Thyroid gland (tissue), 4 donors: ENCODE results near the gene SGCB. TPM values are rescaled to one million over a fixed set of nuclear protein-coding genes. Genes with fewer than 3 reads are reported as not detected.

Source experiments
- DNase-seq, 2 donors: peaks; one replicate each; pipeline ENCODE4 v3.0.0-alpha.2; 2019
- H3K27ac ChIP-seq, 3 donors: fragments of 200-600 bp; sonication (generic); 1 replicate in 2 of 3; 2 replicates in 1 of 3; pipeline ENCODE4 v1.5.1; 2016 to 2019; ENCODE audit warnings: mild to moderate bottlenecking in 1 of 3, moderate library complexity in 1 of 3
- H3K27me3 ChIP-seq: fragments of 200-600 bp; sonication (generic); one replicate; pipeline ENCODE4 v1.5.1; 2019
- H3K36me3 ChIP-seq, 2 donors: fragments of 200-600 bp; sonication (generic); one replicate each; pipeline ENCODE4 v1.5.1; 2016 to 2019
- H3K4me1 ChIP-seq, 2 donors: fragments of 200-600 bp; sonication (generic); one replicate each; pipeline ENCODE4 v1.5.1; 2017 to 2019
- H3K4me3 ChIP-seq, 3 donors: fragments of 200-600 bp; sonication (generic); replicated peaks in 1 of 3; 1 replicate in 2 of 3; 2 replicates in 1 of 3; pipeline ENCODE4 v1.5.1; 2016; ENCODE audit warnings: mild to moderate bottlenecking in 1 of 3
- H3K9me3 ChIP-seq: fragments of 200-600 bp; sonication (generic); one replicate; pipeline ENCODE4 v1.5.1; 2017
- POLR2A ChIP-seq, 2 donors: fragments of 450-650 bp; IDR thresholded peaks; one replicate each; pipeline ENCODE4 v1.6.1; 2017; ENCODE audit warnings: antibody characterized with exemption in 2 of 2, mild to moderate bottlenecking in 2 of 2, moderate library complexity in 1 of 2
- WGBS, 2 donors: methylation state at CpG; one replicate each; pipeline ENCODE4 v1.1.5; 2017; 5-methylcytosine and 5-hydroxymethylcytosine counted together
- intact Hi-C: fragments of 100-400 bp; cut with DNase I; formaldehyde crosslinking; loops from one replicate; pipeline ENCODE4 v1.15.1; 2023
- total RNA-seq, 4 donors: library from RNA; depleted of rRNA; stranded (reverse); fragments of >200 nt; gene quantifications; one replicate each; pipeline ENCODE4 v1.2.3, GENCODE V29; 2016
- TF ChIP-seq, protein P1 (sequence below), 6 experiments: fragments of 200-600 bp in 3 of 6; fragments of 450-650 bp in 3 of 6; sonication (generic) in 3 of 6; IDR thresholded peaks; one replicate each; pipeline ENCODE4 v1.5.1; 2016 to 2019; ENCODE audit warnings: antibody characterized with exemption in 6 of 6, mild to moderate bottlenecking in 2 of 6, inconsistent platforms in 1 of 6, moderate library complexity in 1 of 6

The SGCB gene
- total RNA-seq, 4 donors from 2014 or later = 13.2 to 16.8 (median 14.3) TPM

DNA sequence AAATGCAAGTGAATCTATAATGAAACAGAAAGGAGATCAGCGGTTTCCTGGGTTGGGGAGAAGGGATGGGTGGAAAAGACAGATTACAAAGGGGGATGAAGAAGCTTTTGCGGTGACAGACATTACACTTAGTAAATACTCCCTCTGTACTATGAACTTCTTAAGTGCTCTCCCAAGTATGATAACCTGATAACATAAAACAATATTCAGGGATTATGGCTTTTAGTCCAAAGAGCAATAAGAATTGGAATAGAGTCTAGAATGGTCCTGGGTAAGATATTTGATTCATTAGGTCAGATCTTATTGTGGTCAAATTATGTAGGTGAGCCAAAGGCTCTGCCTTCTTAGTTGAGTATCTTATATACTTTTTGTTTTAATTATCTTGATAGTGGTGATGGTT is 27.1 kb downstream of the SGCB start:
- WGBS, 2 donors = 94 to 98% methylated on average over 2 of the region's 2 CpGs
- TF ChIP-seq, protein P1, sequence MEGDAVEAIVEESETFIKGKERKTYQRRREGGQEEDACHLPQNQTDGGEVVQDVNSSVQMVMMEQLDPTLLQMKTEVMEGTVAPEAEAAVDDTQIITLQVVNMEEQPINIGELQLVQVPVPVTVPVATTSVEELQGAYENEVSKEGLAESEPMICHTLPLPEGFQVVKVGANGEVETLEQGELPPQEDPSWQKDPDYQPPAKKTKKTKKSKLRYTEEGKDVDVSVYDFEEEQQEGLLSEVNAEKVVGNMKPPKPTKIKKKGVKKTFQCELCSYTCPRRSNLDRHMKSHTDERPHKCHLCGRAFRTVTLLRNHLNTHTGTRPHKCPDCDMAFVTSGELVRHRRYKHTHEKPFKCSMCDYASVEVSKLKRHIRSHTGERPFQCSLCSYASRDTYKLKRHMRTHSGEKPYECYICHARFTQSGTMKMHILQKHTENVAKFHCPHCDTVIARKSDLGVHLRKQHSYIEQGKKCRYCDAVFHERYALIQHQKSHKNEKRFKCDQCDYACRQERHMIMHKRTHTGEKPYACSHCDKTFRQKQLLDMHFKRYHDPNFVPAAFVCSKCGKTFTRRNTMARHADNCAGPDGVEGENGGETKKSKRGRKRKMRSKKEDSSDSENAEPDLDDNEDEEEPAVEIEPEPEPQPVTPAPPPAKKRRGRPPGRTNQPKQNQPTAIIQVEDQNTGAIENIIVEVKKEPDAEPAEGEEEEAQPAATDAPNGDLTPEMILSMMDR (IDR thresholded peaks at IDR 0.05) = no peak
- no peak for TF ChIP-seq POLR2A (IDR thresholded peaks at IDR 0.05)
- DNase-seq = no peak
- no peaks in the 10 kb centered on the region for H3K36me3 ChIP-seq
- intact Hi-C loops = no loop called here
- no peak overlapping the region for H3K27ac ChIP-seq
- no peaks in the 10 kb centered on the region for H3K4me1 ChIP-seq
- no peak overlapping the region for H3K4me3 ChIP-seq
- H3K27me3 ChIP-seq = no peaks in the 10 kb centered on the region
- H3K9me3 ChIP-seq = no peaks in the 10 kb centered on the region

DNA sequence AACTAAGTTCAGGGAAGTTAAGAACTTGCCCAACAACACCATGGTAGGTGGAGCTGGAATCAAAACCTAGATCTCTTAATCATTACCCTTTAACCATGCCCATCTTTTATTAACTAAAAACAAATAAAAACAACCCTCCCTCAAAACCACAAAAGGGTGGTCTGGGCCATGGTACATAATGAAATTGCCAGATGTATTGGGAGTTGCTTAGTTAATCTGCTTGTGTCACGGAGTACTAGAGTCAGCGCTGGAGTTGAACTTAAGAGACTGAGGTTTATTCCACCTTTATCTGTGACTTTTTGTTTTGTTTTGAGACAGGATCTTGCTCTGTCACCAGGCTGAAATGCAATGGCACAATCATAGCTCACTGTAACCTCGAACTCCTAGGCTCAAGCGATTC is 31.2 kb downstream of the SGCB start:
- 98 to 99% methylated on average over 4 of the region's 4 CpGs for WGBS, 2 donors
- Histone ChIP-seq H3K9me3 (no peaks in the 10 kb centered on the region), H3K27me3 (no peaks in the 10 kb centered on the region), H3K4me1 (no peaks in the 10 kb centered on the region), H3K4me3 (no peak overlapping the region), H3K36me3 (no peaks in the 10 kb centered on the region), H3K27ac (no peak overlapping the region)
- DNase-seq = no peak
- intact Hi-C loops = no loop called here
- TF ChIP-seq, protein P1 (IDR thresholded peaks at IDR 0.05) = no peak
- no peak for TF ChIP-seq POLR2A (IDR thresholded peaks at IDR 0.05)

DNA sequence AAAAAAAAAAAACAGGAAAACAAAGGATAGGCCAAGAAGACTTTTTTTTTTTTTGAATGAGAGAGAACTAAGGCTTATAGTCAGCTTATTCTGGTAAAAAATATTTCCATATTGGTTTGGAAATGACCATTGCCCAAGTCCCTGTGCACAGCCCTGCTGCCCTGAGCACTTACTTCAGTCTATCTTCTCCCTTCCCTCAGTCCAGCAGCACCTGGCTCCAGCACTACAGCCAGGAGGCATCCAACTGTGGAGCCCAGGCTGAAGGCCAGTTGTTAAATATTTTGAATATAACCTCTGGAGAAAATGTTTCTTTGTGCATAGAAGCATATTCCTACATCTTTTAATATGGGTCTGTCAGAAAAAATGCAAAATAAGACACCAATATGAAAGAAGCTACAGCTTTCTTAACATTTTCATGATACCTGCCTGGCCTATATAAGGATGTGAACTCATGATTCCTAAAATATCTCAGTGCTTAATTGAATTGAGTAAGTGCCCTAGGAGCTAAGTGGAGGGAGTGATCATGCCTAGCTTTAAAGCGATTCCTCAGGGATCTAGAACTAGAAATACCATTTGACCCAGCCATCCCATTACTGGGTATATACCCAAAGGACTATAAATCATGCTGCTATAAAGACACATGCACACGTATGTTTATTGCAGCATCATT is 32.4 kb downstream of the SGCB start:
- H3K4me1 ChIP-seq = no peaks in the 10 kb centered on the region
- no peak overlapping the region for H3K27ac ChIP-seq
- 89 to 90% methylated on average over 2 of the region's 2 CpGs for WGBS, 2 donors
- no peaks in the 10 kb centered on the region for H3K27me3 ChIP-seq
- H3K36me3 ChIP-seq = no peaks in the 10 kb centered on the region
- no peak for DNase-seq
- H3K9me3 ChIP-seq = no peaks in the 10 kb centered on the region
- H3K4me3 ChIP-seq = no peak overlapping the region
- TF ChIP-seq, protein P1 (IDR thresholded peaks at IDR 0.05) = no peak
- TF ChIP-seq POLR2A (IDR thresholded peaks at IDR 0.05) = no peak
- intact Hi-C loops = no loop called here

DNA sequence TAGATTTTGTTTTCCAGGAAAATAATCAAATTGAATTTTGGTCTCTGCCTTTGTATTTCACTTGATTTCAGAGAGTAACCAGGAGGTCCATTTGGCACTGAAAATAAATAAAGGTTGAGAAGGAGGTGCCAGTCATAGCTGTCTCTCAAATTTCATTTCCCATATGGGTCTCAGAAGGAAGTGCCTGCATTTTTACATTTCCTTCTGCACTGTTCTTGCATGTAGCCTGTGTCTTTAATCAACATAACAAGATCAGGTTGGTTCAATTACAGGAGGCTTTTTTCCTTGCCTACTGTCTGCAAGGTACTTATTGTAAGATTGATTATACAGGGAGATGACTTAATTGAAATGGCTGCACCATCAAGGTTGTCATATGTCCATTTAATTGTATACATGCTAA is 33.7 kb downstream of the SGCB start:
- Histone ChIP-seq H3K4me1 (no peaks in the 10 kb centered on the region), H3K9me3 (no peaks in the 10 kb centered on the region), H3K27ac (no peak overlapping the region), H3K4me3 (no peak overlapping the region), H3K36me3 (no peaks in the 10 kb centered on the region), H3K27me3 (no peaks in the 10 kb centered on the region)
- intact Hi-C loops = no loop called here
- DNase-seq = no peak
- TF ChIP-seq, protein P1 (IDR thresholded peaks at IDR 0.05) = no peak
- TF ChIP-seq POLR2A (IDR thresholded peaks at IDR 0.05) = no peak

DNA sequence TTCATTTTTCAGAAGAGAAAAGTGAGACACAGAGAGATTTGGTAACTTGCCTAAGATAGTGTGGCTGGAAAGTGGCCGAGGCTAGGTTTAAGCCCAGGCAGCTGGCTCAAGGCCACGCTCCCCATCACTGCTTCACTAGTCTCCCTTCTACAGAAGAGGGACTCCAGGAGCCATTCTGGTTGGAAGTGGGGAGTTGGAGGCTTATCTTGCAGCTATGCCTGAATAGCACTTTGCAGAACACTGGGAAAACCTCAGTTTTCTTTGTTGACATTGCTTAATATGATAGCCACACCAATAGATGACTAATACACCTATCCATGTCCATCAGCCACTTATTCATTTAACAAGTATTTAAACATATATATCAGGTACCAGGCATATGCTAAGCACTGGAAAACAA is 36.5 kb downstream of the SGCB start:
- Histone ChIP-seq H3K4me1 (no peaks in the 10 kb centered on the region), H3K27me3 (no peaks in the 10 kb centered on the region), H3K4me3 (no peak overlapping the region), H3K27ac (no peak overlapping the region), H3K9me3 (no peaks in the 10 kb centered on the region), H3K36me3 (no peaks in the 10 kb centered on the region)
- intact Hi-C loops = no loop called here
- 67 to 82% methylated on average over 2 of the region's 2 CpGs for WGBS, 2 donors
- no peak for DNase-seq
- TF ChIP-seq, protein P1 (IDR thresholded peaks at IDR 0.05) = no peak
- no peak for TF ChIP-seq POLR2A (IDR thresholded peaks at IDR 0.05)
